Endothelial cell of umbilical vein (primary cell): ENCODE measurements around the gene DLEU7. TPM values are rescaled to one million over a fixed set of nuclear protein-coding genes. Genes with fewer than 3 reads are reported as not detected.

Experiments
- BruUV-seq: library from RNA; stranded (reverse); fragments of 400-500 nt; replicated peaks from 2 replicates; lab custom pipeline; 2021; lab: Mats Ljungman, UMichigan
- CTCF ChIA-PET: fragments of 300-600, 350-600 bp; sonication (Branson Sonifier 250); formaldehyde crosslinking; loops from one replicate; lab custom pipeline; 2021; ENCODE audit warnings: antibody characterized with exemption, inconsistent platforms; lab: Charles Lee
- POLR2A ChIA-PET: fragments of 300-600, 350-600 bp; sonication (Branson Sonifier 250); formaldehyde crosslinking; loops from one replicate; lab custom pipeline; 2021; ENCODE audit warnings: antibody characterized with exemption, inconsistent platforms; lab: Charles Lee
- DNase-seq: peaks from one replicate; pipeline ENCODE4 v3.0.0-alpha.2; 2011; ENCODE audit warnings: low read depth, low spot score
- FAIRE-seq: peaks from 2 replicates; lab custom pipeline; 2011; peaks lifted over from hg19 to GRCh38; lab: Jason Lieb, UNC
- H2AFZ ChIP-seq: 2 replicates; pipeline ENCODE4 v1.6.0; 2012; ENCODE audit warnings: low read depth, low read length, control low read depth, inconsistent platforms
- H3K27ac ChIP-seq: 2 replicates; pipeline ENCODE4 v1.5.1; 2011; ENCODE audit warnings: low read depth, mild to moderate bottlenecking, control low read depth, low read length, moderate library complexity; ENCODE audit not compliant: insufficient read depth
- H3K27me3 ChIP-seq, 2 experiments: 2 replicates each; pipeline versions ENCODE4 v1.6.0 to v1.6.1; 2011; ENCODE audit warnings: low read length in 2 of 2, mixed read lengths in 1 of 2; ENCODE audit not compliant: control insufficient read depth in 2 of 2, insufficient read depth in 2 of 2
- H3K36me3 ChIP-seq, 2 experiments: 2 replicates in 1 of 2; 3 replicates in 1 of 2; pipeline ENCODE4 v1.5.1; 2011; ENCODE audit warnings: low read length in 2 of 2, mild to moderate bottlenecking in 1 of 2, moderate library complexity in 1 of 2; ENCODE audit not compliant: control insufficient read depth in 2 of 2, insufficient read depth in 2 of 2; ENCODE audit errors: extremely low read depth in 1 of 2
- H3K4me1 ChIP-seq: 3 replicates; pipeline ENCODE4 v1.5.1; 2011; ENCODE audit warnings: mild to moderate bottlenecking, low read length; ENCODE audit not compliant: control insufficient read depth, insufficient read depth; ENCODE audit errors: extremely low read depth
- H3K4me2 ChIP-seq: 2 replicates; pipeline ENCODE4 v1.6.1; 2011; ENCODE audit warnings: low read length, control low read depth, mixed read lengths; ENCODE audit not compliant: insufficient read depth
- H3K4me3 ChIP-seq, 3 experiments: fragments of 200-600 bp in 1 of 3; sonication (generic), shearing (Covaris generic) in 1 of 3; replicated peaks in 1 of 3; 2 replicates each; pipeline ENCODE4 v1.5.1; 2011 to 2016; ENCODE audit warnings: control low read depth in 3 of 3, low read length in 3 of 3, mild to moderate bottlenecking in 2 of 3, inconsistent platforms in 1 of 3, low read depth in 1 of 3, moderate library complexity in 1 of 3; ENCODE audit not compliant: insufficient read depth in 1 of 3
- H3K79me2 ChIP-seq: 2 replicates; pipeline ENCODE4 v1.6.0; 2012; ENCODE audit warnings: low read length, inconsistent platforms; ENCODE audit not compliant: control insufficient read depth, insufficient read depth
- H3K9ac ChIP-seq: replicated peaks from 2 replicates; pipeline ENCODE3; 2011; ENCODE audit warnings: low read length, control low read depth; ENCODE audit not compliant: insufficient read depth; ENCODE audit errors: extremely low read depth
- H3K9me1 ChIP-seq: replicated peaks from 3 replicates; pipeline ENCODE4 v1.6.0; 2011; ENCODE audit warnings: mild to moderate bottlenecking, low read length; ENCODE audit not compliant: control insufficient read depth, insufficient read depth; ENCODE audit errors: extremely low read depth
- H3K9me3 ChIP-seq: replicated peaks from 2 replicates; pipeline ENCODE4 v1.5.1; 2012; ENCODE audit warnings: low read length, inconsistent platforms; ENCODE audit not compliant: control insufficient read depth, insufficient read depth
- H4K20me1 ChIP-seq: replicated peaks from 2 replicates; pipeline ENCODE3; 2011; ENCODE audit warnings: mild to moderate bottlenecking, low read length; ENCODE audit not compliant: control insufficient read depth, insufficient read depth; ENCODE audit errors: extremely low read depth
- EZH2 ChIP-seq: IDR thresholded peaks from 2 replicates; pipeline ENCODE4 v1.6.1; 2012; ENCODE audit warnings: borderline replicate concordance, low read depth, mild to moderate bottlenecking, moderate library complexity, low read length, inconsistent platforms; ENCODE audit not compliant: severe bottlenecking
- FOS ChIP-seq: IDR thresholded peaks from 2 replicates; pipeline ENCODE4 v1.6.1; 2011; ENCODE audit warnings: mild to moderate bottlenecking, low read length, moderate library complexity, borderline replicate concordance; ENCODE audit not compliant: insufficient read depth
- GATA2 ChIP-seq: IDR thresholded peaks from 2 replicates; pipeline ENCODE4 v1.7.0; 2011; ENCODE audit warnings: low read depth, mild to moderate bottlenecking, moderate library complexity, mixed read lengths, low read length; ENCODE audit not compliant: insufficient read length, insufficient read depth
- JUN ChIP-seq: IDR thresholded peaks from 2 replicates; pipeline ENCODE4 v1.6.1; 2011; ENCODE audit warnings: borderline replicate concordance, low read depth; ENCODE audit not compliant: insufficient read length, insufficient read depth
- MAX ChIP-seq: IDR thresholded peaks from 2 replicates; pipeline ENCODE4 v1.6.1; 2011; ENCODE audit not compliant: insufficient read depth, insufficient read length
- MYC ChIP-seq: IDR thresholded peaks from one replicate; pipeline ENCODE4 v1.6.1; 2011; ENCODE audit warnings: mild to moderate bottlenecking, low read depth, low read length
- POLR2A ChIP-seq: IDR thresholded peaks from 2 replicates; pipeline ENCODE4 v1.6.1; 2012; ENCODE audit warnings: low read depth, mild to moderate bottlenecking, control low read depth, low read length
- POLR2AphosphoS5 ChIP-seq: IDR thresholded peaks from 2 replicates; pipeline ENCODE4 v1.6.1; 2012; ENCODE audit warnings: low read depth, mild to moderate bottlenecking, control low read depth, low read length, moderate library complexity; ENCODE audit not compliant: insufficient read depth
- dilution Hi-C: fragments of 300-500 bp; cut with MboI; formaldehyde crosslinking; loops from one replicate; pipeline ENCODE4 v1.15.0; 2019; ENCODE audit warnings: low sequenced_read_pairs; ENCODE audit not compliant: extremely low pct_ligation_motif_present
- intact Hi-C: fragments of 100-400 bp; cut with micrococcal nuclease; formaldehyde crosslinking; loops from one replicate; pipeline ENCODE4 v1.10.0; 2022
- polyA plus RNA-seq, 4 experiments: library from polyadenylated mRNA; depleted of rRNA in 3 of 4; stranded (reverse) in 3 of 4; unstranded in 1 of 4; fragments of >200 nt; gene quantifications; 2 replicates each; pipeline versions ENCODE4 v1.2.1 to v1.2.3, GENCODE V29; 2011 to 2012; ENCODE audit warnings: missing spikeins in 1 of 4
- total RNA-seq: library from RNA; stranded (reverse); gene quantifications from 2 replicates; pipeline ENCODE4 v1.2.3, GENCODE V29; 2021
- TF ChIP-seq, protein P1 (sequence below), 2 donors: IDR thresholded peaks; 1 replicate in 1 of 2; 2 replicates in 1 of 2; pipeline ENCODE4 v1.5.1; 2011; ENCODE audit warnings: low read length in 2 of 2, mild to moderate bottlenecking in 2 of 2, moderate library complexity in 2 of 2, control low read depth in 1 of 2, inconsistent platforms in 1 of 2, low read depth in 1 of 2; ENCODE audit not compliant: insufficient read depth in 1 of 2; ENCODE audit errors: extremely low read depth in 1 of 2

DLEU7 gene
- total and polyA plus RNA-seq, 2 donors (not counting 3 experiments of a cell fraction or from before 2014, with no cell fraction given), result not detected

DNA sequence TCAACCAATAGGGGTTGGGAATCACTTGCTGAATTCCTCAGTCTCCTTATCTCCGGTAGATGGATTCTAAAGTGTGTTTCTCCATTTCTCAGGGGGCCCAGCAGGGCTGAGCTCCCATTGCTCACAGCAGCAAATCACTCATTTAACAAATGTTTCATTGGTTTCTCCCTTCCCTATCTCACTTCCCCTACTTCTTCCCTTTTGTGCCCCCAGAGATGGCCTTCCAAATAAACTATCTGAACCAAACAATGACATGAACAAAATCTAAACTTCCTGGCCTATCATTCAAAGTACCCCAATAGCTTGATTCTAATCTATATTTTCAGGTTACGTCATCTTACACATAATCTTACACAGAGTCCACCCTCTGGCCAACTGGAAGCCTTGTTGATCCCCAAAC, 60.4 kb downstream of the DLEU7 start:
- Histone ChIP-seq H3K4me1 (no peaks in the 10 kb centered on the region), H3K27ac (no peak overlapping the region), H3K36me3 (no peaks in the 10 kb centered on the region), H3K79me2 (no peaks in the 10 kb centered on the region), H3K9me1 (no peaks in the 10 kb centered on the region), H4K20me1 (no peaks in the 10 kb centered on the region), H3K9ac (no peak overlapping the region), H2AFZ (no peak overlapping the region), H3K4me2 (no peak overlapping the region), H3K9me3 (no peaks in the 10 kb centered on the region), H3K4me3 (no peak overlapping the region), H3K27me3 (peaks cover 22 to 28% of the 10 kb centered on the region in 2 experiments)
- FAIRE-seq, result no peak
- dilution Hi-C loops (no loop called here), intact Hi-C loops (no loop called here)
- no peak for TF ChIP-seq POLR2AphosphoS5
- no peak for TF ChIP-seq FOS
- no peak for TF ChIP-seq EZH2
- TF ChIP-seq JUN, result no peak
- no peak for TF ChIP-seq MAX
- TF ChIP-seq MYC, result no peak
- no peak for TF ChIP-seq POLR2A
- TF ChIP-seq, protein P1, sequence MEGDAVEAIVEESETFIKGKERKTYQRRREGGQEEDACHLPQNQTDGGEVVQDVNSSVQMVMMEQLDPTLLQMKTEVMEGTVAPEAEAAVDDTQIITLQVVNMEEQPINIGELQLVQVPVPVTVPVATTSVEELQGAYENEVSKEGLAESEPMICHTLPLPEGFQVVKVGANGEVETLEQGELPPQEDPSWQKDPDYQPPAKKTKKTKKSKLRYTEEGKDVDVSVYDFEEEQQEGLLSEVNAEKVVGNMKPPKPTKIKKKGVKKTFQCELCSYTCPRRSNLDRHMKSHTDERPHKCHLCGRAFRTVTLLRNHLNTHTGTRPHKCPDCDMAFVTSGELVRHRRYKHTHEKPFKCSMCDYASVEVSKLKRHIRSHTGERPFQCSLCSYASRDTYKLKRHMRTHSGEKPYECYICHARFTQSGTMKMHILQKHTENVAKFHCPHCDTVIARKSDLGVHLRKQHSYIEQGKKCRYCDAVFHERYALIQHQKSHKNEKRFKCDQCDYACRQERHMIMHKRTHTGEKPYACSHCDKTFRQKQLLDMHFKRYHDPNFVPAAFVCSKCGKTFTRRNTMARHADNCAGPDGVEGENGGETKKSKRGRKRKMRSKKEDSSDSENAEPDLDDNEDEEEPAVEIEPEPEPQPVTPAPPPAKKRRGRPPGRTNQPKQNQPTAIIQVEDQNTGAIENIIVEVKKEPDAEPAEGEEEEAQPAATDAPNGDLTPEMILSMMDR (IDR thresholded peaks at IDR 0.05; ENCODE audit: extremely low read depth in 1 of 2, insufficient read depth in 1 of 2, low read depth in 1 of 2, low read length in 2 of 2), result no peak
- no peak for TF ChIP-seq GATA2
- no peak for DNase-seq
- CTCF ChIA-PET, result interaction anchor here (1.2 to 2.0 kb wide), 2 partner anchors 8 to 807 kb away, joined by 3 to 9 read pairs; no protein-coding TSS in a partner anchor
- POLR2A ChIA-PET, result no interaction called here
- no TSS peak for BruUV-seq
